ENCODE data around the gene RPL13. TPM values are rescaled to one million over a fixed set of nuclear protein-coding genes. Genes with fewer than 3 reads are reported as not detected.

Gene RPL13
- total and polyA plus RNA-seq, 2 of the 13 experiments (the other 11 are each of a cell fraction or from before 2014, with no cell fraction given): 2,988 to 4,411 TPM

DNA sequence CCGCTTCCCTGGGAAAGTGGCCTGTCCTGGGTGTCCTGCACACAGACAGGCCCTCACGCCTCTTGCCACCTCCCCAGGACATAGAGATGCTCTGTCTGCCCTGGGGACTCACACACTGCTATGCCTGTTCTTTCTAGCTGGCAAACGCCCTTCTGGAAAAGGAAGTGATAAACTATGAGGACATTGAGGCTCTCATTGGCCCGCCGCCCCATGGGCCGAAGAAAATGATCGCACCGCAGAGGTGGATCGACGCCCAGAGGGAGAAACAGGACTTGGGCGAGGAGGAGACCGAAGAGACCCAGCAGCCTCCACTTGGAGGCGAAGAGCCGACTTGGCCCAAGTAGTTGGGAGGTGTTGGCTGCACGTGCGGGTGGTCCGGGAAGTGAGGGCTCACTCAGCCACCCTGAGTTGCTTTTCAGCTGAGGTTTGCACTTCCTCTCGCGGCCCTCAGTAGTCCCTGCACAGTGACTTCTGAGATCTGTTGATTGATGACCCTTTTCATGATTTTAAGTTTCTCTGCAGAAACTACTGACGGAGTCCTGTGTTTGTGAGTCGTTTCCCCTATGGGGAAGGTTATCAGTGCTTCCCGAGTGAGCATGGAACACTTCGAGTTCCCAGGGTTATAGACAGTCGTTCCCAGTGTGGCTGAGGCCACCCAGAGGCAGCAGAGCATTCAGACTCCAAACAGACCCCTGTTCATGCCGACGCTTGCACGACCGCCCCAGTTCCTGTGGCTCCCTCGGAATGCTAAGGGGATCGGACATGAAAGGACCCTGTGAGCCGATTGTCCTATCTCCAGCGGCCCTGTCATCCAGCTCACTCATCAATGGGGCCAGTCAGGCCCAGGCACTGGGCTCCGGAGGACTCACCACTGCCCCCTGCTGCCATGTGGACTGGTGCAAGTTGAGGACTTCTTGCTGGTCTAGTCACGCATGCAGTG lies 3.5 kb upstream of the RPL13 start (continued):
- TF ChIP-seq POLR2AphosphoS2 (IDR thresholded peaks at IDR 0.05; ENCODE audit: low read depth, low read length) (0 out of 2 replicates have a peak, but pooled peaks have one; percentile 61), CBFB (CRISPR knock-in tag; IDR thresholded peaks at IDR 0.05) (0 out of 2 replicates have a peak, but pooled peaks have one; percentile 20), KLF15 (CRISPR knock-in tag; IDR thresholded peaks at IDR 0.05; ENCODE audit: borderline replicate concordance) (no peak), ZFAT (CRISPR knock-in tag; conservative IDR thresholded peaks at IDR 0.05) (no peak), ZNF687 (CRISPR knock-in tag; IDR thresholded peaks at IDR 0.05) (peak; percentile 78), BHLHE40 (IDR thresholded peaks at IDR 0.05; ENCODE audit: low read length) (peak; percentile 19; the same call in 1 of the 2 replicates), ZNF713 (CRISPR knock-in tag; IDR thresholded peaks at IDR 0.05) (no peak), MXD1 (CRISPR knock-in tag; IDR thresholded peaks at IDR 0.05) (no peak), MAZ (IDR thresholded peaks at IDR 0.05; ENCODE audit: borderline replicate concordance, low read depth, low read length) (peak; percentile 65; the same call in 1 of the 2 replicates), MAZ (CRISPR knock-in tag; IDR thresholded peaks at IDR 0.05; ENCODE audit: low read depth) (no peak), KMT2A (CRISPR knock-in tag; IDR thresholded peaks at IDR 0.05) (peak; percentile 68), ZFX (CRISPR knock-in tag; IDR thresholded peaks at IDR 0.05; ENCODE audit: low read depth) (peak; percentile 72), SMAD1 (CRISPR knock-in tag; IDR thresholded peaks at IDR 0.05; ENCODE audit: borderline replicate concordance, low read depth) (no peak), BORCS8-MEF2B (CRISPR knock-in tag; IDR thresholded peaks at IDR 0.05) (no peak; the same call in 1 of the 2 replicates)
- TF ChIP-seq, protein P1, sequence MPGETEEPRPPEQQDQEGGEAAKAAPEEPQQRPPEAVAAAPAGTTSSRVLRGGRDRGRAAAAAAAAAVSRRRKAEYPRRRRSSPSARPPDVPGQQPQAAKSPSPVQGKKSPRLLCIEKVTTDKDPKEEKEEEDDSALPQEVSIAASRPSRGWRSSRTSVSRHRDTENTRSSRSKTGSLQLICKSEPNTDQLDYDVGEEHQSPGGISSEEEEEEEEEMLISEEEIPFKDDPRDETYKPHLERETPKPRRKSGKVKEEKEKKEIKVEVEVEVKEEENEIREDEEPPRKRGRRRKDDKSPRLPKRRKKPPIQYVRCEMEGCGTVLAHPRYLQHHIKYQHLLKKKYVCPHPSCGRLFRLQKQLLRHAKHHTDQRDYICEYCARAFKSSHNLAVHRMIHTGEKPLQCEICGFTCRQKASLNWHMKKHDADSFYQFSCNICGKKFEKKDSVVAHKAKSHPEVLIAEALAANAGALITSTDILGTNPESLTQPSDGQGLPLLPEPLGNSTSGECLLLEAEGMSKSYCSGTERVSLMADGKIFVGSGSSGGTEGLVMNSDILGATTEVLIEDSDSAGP (CRISPR knock-in tag; IDR thresholded peaks at IDR 0.05; ENCODE audit: borderline replicate concordance): peak; percentile 79
- TF ChIP-seq, protein P2, sequence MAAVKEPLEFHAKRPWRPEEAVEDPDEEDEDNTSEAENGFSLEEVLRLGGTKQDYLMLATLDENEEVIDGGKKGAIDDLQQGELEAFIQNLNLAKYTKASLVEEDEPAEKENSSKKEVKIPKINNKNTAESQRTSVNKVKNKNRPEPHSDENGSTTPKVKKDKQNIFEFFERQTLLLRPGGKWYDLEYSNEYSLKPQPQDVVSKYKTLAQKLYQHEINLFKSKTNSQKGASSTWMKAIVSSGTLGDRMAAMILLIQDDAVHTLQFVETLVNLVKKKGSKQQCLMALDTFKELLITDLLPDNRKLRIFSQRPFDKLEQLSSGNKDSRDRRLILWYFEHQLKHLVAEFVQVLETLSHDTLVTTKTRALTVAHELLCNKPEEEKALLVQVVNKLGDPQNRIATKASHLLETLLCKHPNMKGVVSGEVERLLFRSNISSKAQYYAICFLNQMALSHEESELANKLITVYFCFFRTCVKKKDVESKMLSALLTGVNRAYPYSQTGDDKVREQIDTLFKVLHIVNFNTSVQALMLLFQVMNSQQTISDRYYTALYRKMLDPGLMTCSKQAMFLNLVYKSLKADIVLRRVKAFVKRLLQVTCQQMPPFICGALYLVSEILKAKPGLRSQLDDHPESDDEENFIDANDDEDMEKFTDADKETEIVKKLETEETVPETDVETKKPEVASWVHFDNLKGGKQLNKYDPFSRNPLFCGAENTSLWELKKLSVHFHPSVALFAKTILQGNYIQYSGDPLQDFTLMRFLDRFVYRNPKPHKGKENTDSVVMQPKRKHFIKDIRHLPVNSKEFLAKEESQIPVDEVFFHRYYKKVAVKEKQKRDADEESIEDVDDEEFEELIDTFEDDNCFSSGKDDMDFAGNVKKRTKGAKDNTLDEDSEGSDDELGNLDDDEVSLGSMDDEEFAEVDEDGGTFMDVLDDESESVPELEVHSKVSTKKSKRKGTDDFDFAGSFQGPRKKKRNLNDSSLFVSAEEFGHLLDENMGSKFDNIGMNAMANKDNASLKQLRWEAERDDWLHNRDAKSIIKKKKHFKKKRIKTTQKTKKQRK (IDR thresholded peaks at IDR 0.05; ENCODE audit: low read length): no peak
- TF ChIP-seq, protein P3, sequence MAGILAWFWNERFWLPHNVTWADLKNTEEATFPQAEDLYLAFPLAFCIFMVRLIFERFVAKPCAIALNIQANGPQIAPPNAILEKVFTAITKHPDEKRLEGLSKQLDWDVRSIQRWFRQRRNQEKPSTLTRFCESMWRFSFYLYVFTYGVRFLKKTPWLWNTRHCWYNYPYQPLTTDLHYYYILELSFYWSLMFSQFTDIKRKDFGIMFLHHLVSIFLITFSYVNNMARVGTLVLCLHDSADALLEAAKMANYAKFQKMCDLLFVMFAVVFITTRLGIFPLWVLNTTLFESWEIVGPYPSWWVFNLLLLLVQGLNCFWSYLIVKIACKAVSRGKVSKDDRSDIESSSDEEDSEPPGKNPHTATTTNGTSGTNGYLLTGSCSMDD (CRISPR knock-in tag; IDR thresholded peaks at IDR 0.05): no peak
